GM12872 (cell line): ENCODE data around the gene BCAS3.

ENCODE experiments used
- TF ChIP-seq, protein P1 (sequence below): IDR thresholded peaks from 3 replicates; pipeline ENCODE4 v1.5.1; 2011; ENCODE audit warnings: low read depth, mild to moderate bottlenecking, low read length, moderate library complexity; ENCODE audit not compliant: insufficient read depth

BCAS3 gene

GRCh38 chr17:60676758-60677307 lies 818 bp upstream of the BCAS3 start:
- TF ChIP-seq, protein P1, sequence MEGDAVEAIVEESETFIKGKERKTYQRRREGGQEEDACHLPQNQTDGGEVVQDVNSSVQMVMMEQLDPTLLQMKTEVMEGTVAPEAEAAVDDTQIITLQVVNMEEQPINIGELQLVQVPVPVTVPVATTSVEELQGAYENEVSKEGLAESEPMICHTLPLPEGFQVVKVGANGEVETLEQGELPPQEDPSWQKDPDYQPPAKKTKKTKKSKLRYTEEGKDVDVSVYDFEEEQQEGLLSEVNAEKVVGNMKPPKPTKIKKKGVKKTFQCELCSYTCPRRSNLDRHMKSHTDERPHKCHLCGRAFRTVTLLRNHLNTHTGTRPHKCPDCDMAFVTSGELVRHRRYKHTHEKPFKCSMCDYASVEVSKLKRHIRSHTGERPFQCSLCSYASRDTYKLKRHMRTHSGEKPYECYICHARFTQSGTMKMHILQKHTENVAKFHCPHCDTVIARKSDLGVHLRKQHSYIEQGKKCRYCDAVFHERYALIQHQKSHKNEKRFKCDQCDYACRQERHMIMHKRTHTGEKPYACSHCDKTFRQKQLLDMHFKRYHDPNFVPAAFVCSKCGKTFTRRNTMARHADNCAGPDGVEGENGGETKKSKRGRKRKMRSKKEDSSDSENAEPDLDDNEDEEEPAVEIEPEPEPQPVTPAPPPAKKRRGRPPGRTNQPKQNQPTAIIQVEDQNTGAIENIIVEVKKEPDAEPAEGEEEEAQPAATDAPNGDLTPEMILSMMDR = no peak

- TF ChIP-seq, protein P1 = no peak
Observed at GRCh38 chr17:60678118-60678444, 430 bp downstream of the BCAS3 start.

GRCh38 chr17:60679287-60679686 lies 1.6 kb downstream of the BCAS3 start:
- TF ChIP-seq, protein P1 = no peak

DNA sequence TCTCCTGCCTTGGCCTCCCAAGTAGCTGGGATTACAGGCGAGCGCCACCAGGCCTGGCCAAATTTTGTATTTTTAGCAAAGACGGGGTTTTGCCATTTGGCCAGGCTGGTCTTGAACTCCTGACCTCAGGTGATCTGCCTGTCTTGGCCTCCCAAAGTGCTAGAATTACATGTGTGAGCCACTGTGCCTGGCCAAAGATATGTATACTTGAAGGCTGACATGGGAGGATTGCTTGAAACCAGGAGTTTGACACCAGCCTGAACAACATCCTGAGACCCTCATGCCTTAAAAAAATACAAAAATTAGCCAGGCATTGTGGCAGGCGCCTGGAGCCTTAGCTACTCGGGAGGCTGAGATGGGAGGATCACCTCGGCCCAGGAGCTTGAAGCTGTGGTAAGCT lies 3.1 kb downstream of the BCAS3 start:
- TF ChIP-seq, protein P1 = no peak

DNA sequence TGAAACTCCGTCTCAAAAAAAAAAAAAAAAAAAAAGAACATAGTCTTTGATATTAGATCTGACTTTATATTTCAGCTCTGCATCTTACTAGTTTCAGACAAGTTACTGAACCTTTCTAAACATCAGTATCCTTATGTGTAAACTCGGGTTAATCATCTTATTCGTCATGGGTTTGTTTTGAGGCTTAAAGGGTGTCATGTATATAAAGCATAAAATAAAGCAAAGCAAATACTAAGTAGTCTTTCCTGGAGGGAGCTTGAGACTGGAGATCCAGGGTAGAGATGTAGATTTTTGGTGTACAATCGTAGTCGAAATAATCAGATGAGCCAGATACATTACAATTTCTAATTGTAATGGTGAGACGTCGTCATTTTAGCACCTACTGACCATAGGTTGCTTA lies 7.8 kb downstream of the BCAS3 start:
- TF ChIP-seq, protein P1 = no peak

DNA sequence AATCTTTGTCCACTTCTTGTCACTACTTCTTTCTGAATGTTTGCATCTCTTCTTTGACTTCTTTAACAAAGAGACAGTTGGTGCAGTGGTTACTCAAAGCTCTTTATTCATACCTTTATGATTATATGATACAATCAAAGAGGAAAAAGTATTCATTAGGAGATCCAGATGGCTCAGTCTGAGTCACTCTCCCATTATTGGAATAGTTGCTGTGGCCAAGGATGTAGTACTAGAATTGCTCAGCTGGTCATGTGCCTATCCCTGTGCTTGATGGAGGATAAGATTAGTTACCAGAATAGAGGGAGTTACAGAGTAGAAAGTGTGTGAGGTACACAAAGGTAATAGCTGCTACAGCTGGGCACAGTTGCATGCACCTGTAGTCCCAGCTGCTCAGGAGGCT lies 18.3 kb downstream of the BCAS3 start:
- TF ChIP-seq, protein P1 = no peak

DNA sequence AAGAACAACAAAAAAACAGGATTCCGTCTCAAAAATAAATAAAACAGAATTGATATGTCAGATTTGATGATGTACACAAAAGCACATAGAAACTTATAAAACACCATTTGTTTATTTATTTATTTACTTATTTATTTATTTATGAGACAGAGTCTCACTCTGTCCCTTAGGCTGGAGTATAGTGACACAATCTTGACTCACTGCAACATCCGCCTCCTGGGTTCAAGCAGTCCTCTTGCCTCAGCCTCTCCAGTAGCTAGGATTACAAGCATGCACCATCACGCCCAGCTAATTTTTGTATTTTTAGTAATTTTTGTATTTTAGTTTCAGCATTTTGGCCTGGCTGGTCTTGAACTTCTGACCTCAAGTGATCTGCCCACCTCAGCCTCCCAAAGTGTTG lies 21.4 kb downstream of the BCAS3 start:
- TF ChIP-seq, protein P1 = no peak

DNA sequence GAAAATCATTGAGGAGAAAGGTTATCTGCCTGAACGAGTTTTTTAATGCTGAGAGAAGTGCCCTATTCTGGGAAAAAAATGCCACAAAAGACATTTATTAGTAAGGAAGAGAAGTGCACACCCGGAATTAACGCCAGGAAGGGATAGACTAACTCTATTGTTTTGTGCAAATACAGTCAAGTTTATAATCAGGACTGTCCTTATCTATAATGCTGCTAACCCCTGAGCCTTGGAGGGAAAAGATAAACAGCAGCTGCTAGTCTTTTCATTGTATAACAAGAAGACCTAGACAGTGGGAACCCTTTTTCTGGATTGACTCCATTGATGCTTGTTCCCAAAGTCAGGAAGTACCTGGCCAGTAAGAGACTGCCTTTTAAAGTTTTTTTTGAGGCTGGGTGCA lies 26.5 kb downstream of the BCAS3 start:
- TF ChIP-seq, protein P1 = no peak
